Measurements from ENCODE around the gene PEPD.

The PEPD gene

GRCh38 chr19:33464010-33464732 lies 57.4 kb downstream of the PEPD start:
- no peak for TF ChIP-seq EZH2 (IDR thresholded peaks at IDR 0.05; ENCODE audit: borderline replicate concordance, low read length)
- TF ChIP-seq CTCF (IDR thresholded peaks at IDR 0.05; ENCODE audit: low read length) = no peak
- H3K4me1 ChIP-seq (ENCODE audit: insufficient read depth, low read length, severe bottlenecking) = no peaks in the 10 kb centered on the region

DNA sequence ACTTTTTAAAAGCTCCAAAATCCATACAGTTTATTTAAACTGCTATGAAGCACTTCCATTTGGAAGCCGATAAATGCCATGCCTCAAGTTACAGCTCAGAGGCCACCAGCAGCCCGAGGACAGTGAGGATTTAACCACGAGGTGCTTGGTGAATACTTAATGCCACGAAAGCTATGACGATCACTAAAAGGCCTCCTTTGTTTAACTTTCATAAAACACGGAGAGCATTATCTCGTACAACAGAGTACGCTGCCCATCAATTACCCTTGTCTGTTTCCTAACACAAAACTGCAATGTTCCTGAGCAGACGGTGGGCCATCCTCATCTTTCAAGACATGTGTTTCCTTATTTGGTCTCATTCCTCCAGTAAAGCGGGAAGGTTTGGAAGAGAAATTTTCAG lies 58.4 kb downstream of the PEPD start:
- H3K4me1 ChIP-seq (ENCODE audit: insufficient read depth, low read length, severe bottlenecking) = no peaks in the 10 kb centered on the region
- H4K20me1 ChIP-seq (ENCODE audit: insufficient read depth, low read length) = no peaks in the 10 kb centered on the region
- H3K9me2 ChIP-seq (ENCODE audit: low read depth, low read length) = no peaks in the 10 kb centered on the region
- H3K9ac ChIP-seq (ENCODE audit: low read length) = no peak overlapping the region
- no peak overlapping the region for H3K4me2 ChIP-seq (ENCODE audit: low read length)
- H3F3A ChIP-seq (ENCODE audit: insufficient read depth, low read length) = no peaks in the 10 kb centered on the region
- H3K27ac ChIP-seq (ENCODE audit: low read depth, low read length, poor library complexity, severe bottlenecking) = no peak overlapping the region
- H3K9me3 ChIP-seq (ENCODE audit: low read length) = no peaks in the 10 kb centered on the region
- no peaks in the 10 kb centered on the region for H3K79me2 ChIP-seq (ENCODE audit: insufficient read depth, low read length)
- H3K27me3 ChIP-seq (ENCODE audit: insufficient read depth, low read length) = no peaks in the 10 kb centered on the region
- H2AFZ ChIP-seq (ENCODE audit: low read length) = no peak overlapping the region
- TF ChIP-seq CTCF (IDR thresholded peaks at IDR 0.05; ENCODE audit: low read length) (no peak), EZH2 (IDR thresholded peaks at IDR 0.05; ENCODE audit: borderline replicate concordance, low read length) (no peak)
- no peaks in the 10 kb centered on the region for H3K36me3 ChIP-seq (ENCODE audit: insufficient read depth, low read length)
- H3K4me3 ChIP-seq (ENCODE audit: low read depth, low read length, poor library complexity, severe bottlenecking) = no peak overlapping the region

More at GRCh38 chr19:33464010-33464732, 57.4 kb downstream of the PEPD start:
- Histone ChIP-seq H3K27ac (ENCODE audit: low read depth, low read length, poor library complexity, severe bottlenecking) (no peak overlapping the region), H3K9me2 (ENCODE audit: low read depth, low read length) (no peaks in the 10 kb centered on the region), H3F3A (ENCODE audit: insufficient read depth, low read length) (no peaks in the 10 kb centered on the region), H3K4me2 (ENCODE audit: low read length) (no peak overlapping the region), H3K9ac (ENCODE audit: low read length) (no peak overlapping the region), H4K20me1 (ENCODE audit: insufficient read depth, low read length) (no peaks in the 10 kb centered on the region), H3K9me3 (ENCODE audit: low read length) (no peaks in the 10 kb centered on the region), H3K27me3 (ENCODE audit: insufficient read depth, low read length) (no peaks in the 10 kb centered on the region), H3K4me3 (ENCODE audit: low read depth, low read length, poor library complexity, severe bottlenecking) (no peak overlapping the region), H3K79me2 (ENCODE audit: insufficient read depth, low read length) (no peaks in the 10 kb centered on the region), H3K36me3 (ENCODE audit: insufficient read depth, low read length) (no peaks in the 10 kb centered on the region), H2AFZ (ENCODE audit: low read length) (no peak overlapping the region)

GRCh38 chr19:33462112-33462791 lies 59.3 kb downstream of the PEPD start:
- Histone ChIP-seq H3F3A (ENCODE audit: insufficient read depth, low read length) (no peaks in the 10 kb centered on the region), H3K4me3 (ENCODE audit: low read depth, low read length, poor library complexity, severe bottlenecking) (no peak overlapping the region), H3K36me3 (ENCODE audit: insufficient read depth, low read length) (no peaks in the 10 kb centered on the region), H3K27me3 (ENCODE audit: insufficient read depth, low read length) (no peaks in the 10 kb centered on the region), H4K20me1 (ENCODE audit: insufficient read depth, low read length) (no peaks in the 10 kb centered on the region), H3K79me2 (ENCODE audit: insufficient read depth, low read length) (no peaks in the 10 kb centered on the region), H3K27ac (ENCODE audit: low read depth, low read length, poor library complexity, severe bottlenecking) (no peak overlapping the region), H3K9me2 (ENCODE audit: low read depth, low read length) (no peaks in the 10 kb centered on the region), H3K9me3 (ENCODE audit: low read length) (no peaks in the 10 kb centered on the region), H3K4me1 (ENCODE audit: insufficient read depth, low read length, severe bottlenecking) (no peaks in the 10 kb centered on the region), H3K9ac (ENCODE audit: low read length) (no peak overlapping the region), H3K4me2 (ENCODE audit: low read length) (no peak overlapping the region), H2AFZ (ENCODE audit: low read length) (no peak overlapping the region)
- no peak for TF ChIP-seq CTCF (IDR thresholded peaks at IDR 0.05; ENCODE audit: low read length)
- TF ChIP-seq EZH2 (IDR thresholded peaks at IDR 0.05; ENCODE audit: borderline replicate concordance, low read length) = no peak

Data from OCI-LY1 (cell line).